GM20000 (cell line): Measurements from ENCODE around the gene DSCAM.

Source experiments
- DNase-seq: peaks from one replicate; pipeline ENCODE4 v3.0.0; 2012; ENCODE audit warnings: low spot score
- CTCF ChIP-seq: IDR thresholded peaks from 2 replicates; pipeline ENCODE4 v1.5.1; 2012; ENCODE audit warnings: mild to moderate bottlenecking, control low read depth; ENCODE audit errors: extremely low read depth, missing control alignments

DSCAM gene

GRCh38 chr21:40129809-40130208, 717.1 kb downstream of the DSCAM start:
- no peak for DNase-seq
- no peak for TF ChIP-seq CTCF

- TF ChIP-seq CTCF, result no peak
- no peak for DNase-seq
Measured at GRCh38 chr21:40128891-40129290, 718.1 kb downstream of the DSCAM start.

GRCh38 chr21:40120940-40121575, 725.9 kb downstream of the DSCAM start:
- no peak for TF ChIP-seq CTCF
- DNase-seq, result no peak

- DNase-seq, result no peak
- no peak for TF ChIP-seq CTCF
Measured at GRCh38 chr21:40118527-40118926, 728.4 kb downstream of the DSCAM start.

- TF ChIP-seq CTCF, result no peak
Measured at GRCh38 chr21:40117236-40117635, 729.7 kb downstream of the DSCAM start.

GRCh38 chr21:40115775-40116174, 731.2 kb downstream of the DSCAM start:
- DNase-seq, result no peak
- no peak for TF ChIP-seq CTCF

More at GRCh38 chr21:40117236-40117635, 729.7 kb downstream of the DSCAM start:
- no peak for DNase-seq

GRCh38 chr21:40102682-40103081, 744.3 kb downstream of the DSCAM start:
- no peak for TF ChIP-seq CTCF
- DNase-seq, result no peak
